Measurements from ENCODE around the gene RHOBTB1. TPM values are rescaled to one million over a fixed set of nuclear protein-coding genes. Genes with fewer than 3 reads are reported as not detected.

Gene RHOBTB1
- total RNA-seq, 1 experiment from 2014 or later, result 0.77 TPM

GRCh38 chr10:60848126-60848525 lies 95.9 kb downstream of the RHOBTB1 start:
- ChIA-PET CTCF (interaction anchor here (0.7 kb wide), 1 partner anchor 369 kb away, joined by 4 read pairs; no protein-coding TSS in a partner anchor), POLR2A (no interaction called here)
- Histone ChIP-seq H3K27ac (ENCODE audit: low read length) (no peak overlapping the region), H3K4me1 (ENCODE audit: control insufficient read depth, insufficient read depth, low read length) (no peaks in the 10 kb centered on the region), H3K36me3 (ENCODE audit: control insufficient read depth, insufficient read depth, low read length) (no peaks in the 10 kb centered on the region), H3K4me3 (ENCODE audit: low read depth in 2 of 2, low read length in 2 of 2) (no peak overlapping the region), H3K27me3 (ENCODE audit: control insufficient read depth, insufficient read depth, low read length) (no peaks in the 10 kb centered on the region; the same call in none of the 2 replicates), H3K9me3 (ENCODE audit: control insufficient read depth, insufficient read depth, low read depth, low read length) (no peaks in the 10 kb centered on the region)
- ATAC-seq, result no peak
- intact Hi-C loops (cut with micrococcal nuclease; ENCODE audit: unreplicated experiment) (no loop called here), in situ Hi-C loops (cut with HindIII; ENCODE audit: low pct_unique_long_range_greater_than_20kb, low sequenced_read_pairs) (no loop called here)
- no peak for DNase-seq (ENCODE audit: low read depth, low spot score)
- BruUV-seq (replicated peaks), result no TSS peak
- TF ChIP-seq TCF7L2 (IDR thresholded peaks at IDR 0.05; ENCODE audit: low read depth, low read length) (no peak), CTCF (IDR thresholded peaks at IDR 0.05) (no peak), POLR2AphosphoS5 (IDR thresholded peaks at IDR 0.05; ENCODE audit: low read depth, low read length) (no peak), SIN3A (IDR thresholded peaks at IDR 0.05; ENCODE audit: borderline replicate concordance, insufficient read depth, low read depth, low read length) (no peak)
- TF ChIP-seq, protein P1, sequence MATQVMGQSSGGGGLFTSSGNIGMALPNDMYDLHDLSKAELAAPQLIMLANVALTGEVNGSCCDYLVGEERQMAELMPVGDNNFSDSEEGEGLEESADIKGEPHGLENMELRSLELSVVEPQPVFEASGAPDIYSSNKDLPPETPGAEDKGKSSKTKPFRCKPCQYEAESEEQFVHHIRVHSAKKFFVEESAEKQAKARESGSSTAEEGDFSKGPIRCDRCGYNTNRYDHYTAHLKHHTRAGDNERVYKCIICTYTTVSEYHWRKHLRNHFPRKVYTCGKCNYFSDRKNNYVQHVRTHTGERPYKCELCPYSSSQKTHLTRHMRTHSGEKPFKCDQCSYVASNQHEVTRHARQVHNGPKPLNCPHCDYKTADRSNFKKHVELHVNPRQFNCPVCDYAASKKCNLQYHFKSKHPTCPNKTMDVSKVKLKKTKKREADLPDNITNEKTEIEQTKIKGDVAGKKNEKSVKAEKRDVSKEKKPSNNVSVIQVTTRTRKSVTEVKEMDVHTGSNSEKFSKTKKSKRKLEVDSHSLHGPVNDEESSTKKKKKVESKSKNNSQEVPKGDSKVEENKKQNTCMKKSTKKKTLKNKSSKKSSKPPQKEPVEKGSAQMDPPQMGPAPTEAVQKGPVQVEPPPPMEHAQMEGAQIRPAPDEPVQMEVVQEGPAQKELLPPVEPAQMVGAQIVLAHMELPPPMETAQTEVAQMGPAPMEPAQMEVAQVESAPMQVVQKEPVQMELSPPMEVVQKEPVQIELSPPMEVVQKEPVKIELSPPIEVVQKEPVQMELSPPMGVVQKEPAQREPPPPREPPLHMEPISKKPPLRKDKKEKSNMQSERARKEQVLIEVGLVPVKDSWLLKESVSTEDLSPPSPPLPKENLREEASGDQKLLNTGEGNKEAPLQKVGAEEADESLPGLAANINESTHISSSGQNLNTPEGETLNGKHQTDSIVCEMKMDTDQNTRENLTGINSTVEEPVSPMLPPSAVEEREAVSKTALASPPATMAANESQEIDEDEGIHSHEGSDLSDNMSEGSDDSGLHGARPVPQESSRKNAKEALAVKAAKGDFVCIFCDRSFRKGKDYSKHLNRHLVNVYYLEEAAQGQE (IDR thresholded peaks at IDR 0.05; ENCODE audit: insufficient read depth in 1 of 2, low read depth in 2 of 2, low read length in 1 of 2), result no peak

DNA sequence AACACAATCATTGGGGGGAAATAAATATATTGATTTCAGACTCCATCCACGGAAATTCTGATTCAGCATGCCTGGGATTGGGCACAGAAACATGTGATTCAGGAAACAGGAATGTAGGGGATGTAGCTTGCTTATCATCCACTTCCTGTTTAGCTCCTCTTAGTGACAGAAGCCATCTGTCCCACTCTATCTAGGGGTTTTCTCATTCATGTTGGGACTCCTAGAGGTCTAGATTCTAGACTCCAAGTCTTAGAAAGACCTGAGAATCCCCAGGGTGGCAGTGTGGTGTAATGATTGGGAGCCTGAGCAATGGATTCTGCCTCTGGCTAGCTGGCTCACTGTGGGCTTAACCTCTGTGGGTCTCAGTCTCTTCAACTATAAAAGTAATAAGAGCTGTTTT lies 97.8 kb downstream of the RHOBTB1 start:
- H3K27ac ChIP-seq (ENCODE audit: low read length), result no peak overlapping the region
- ChIA-PET CTCF (interaction anchor here (0.8 kb wide), 1 partner anchor 35 kb away, joined by 4 read pairs; no protein-coding TSS in a partner anchor), POLR2A (no interaction called here)
- DNase-seq (ENCODE audit: low read depth, low spot score) (no peak), ATAC-seq (no peak)
- in situ Hi-C loops (cut with HindIII; ENCODE audit: low pct_unique_long_range_greater_than_20kb, low sequenced_read_pairs) (no loop called here), intact Hi-C loops (cut with micrococcal nuclease; ENCODE audit: unreplicated experiment) (no loop called here)
- BruUV-seq (replicated peaks), result no TSS peak
- H3K4me1 ChIP-seq (ENCODE audit: control insufficient read depth, insufficient read depth, low read length), result no peaks in the 10 kb centered on the region
- H3K4me3 ChIP-seq (ENCODE audit: low read depth in 2 of 2, low read length in 2 of 2), result no peak overlapping the region
- TF ChIP-seq, protein P1 (IDR thresholded peaks at IDR 0.05; ENCODE audit: insufficient read depth in 1 of 2, low read depth in 2 of 2, low read length in 1 of 2), result no peak
- TF ChIP-seq TCF7L2 (IDR thresholded peaks at IDR 0.05; ENCODE audit: low read depth, low read length) (no peak), CTCF (IDR thresholded peaks at IDR 0.05) (no peak), SIN3A (IDR thresholded peaks at IDR 0.05; ENCODE audit: borderline replicate concordance, insufficient read depth, low read depth, low read length) (no peak), POLR2AphosphoS5 (IDR thresholded peaks at IDR 0.05; ENCODE audit: low read depth, low read length) (no peak)
- H3K36me3 ChIP-seq (ENCODE audit: control insufficient read depth, insufficient read depth, low read length), result no peaks in the 10 kb centered on the region
- H3K9me3 ChIP-seq (ENCODE audit: control insufficient read depth, insufficient read depth, low read depth, low read length), result no peaks in the 10 kb centered on the region
- H3K27me3 ChIP-seq (ENCODE audit: control insufficient read depth, insufficient read depth, low read length), result no peaks in the 10 kb centered on the region; the same call in none of the 2 replicates

Data from Panc1 (cell line).